ENCODE results near the gene LIME1.
"Not testable (repeated sequence)": the region's sequence is repeated elsewhere in the genome, so short reads cannot be mapped to it uniquely, and the experiment has no call there.

Gene LIME1

DNA sequence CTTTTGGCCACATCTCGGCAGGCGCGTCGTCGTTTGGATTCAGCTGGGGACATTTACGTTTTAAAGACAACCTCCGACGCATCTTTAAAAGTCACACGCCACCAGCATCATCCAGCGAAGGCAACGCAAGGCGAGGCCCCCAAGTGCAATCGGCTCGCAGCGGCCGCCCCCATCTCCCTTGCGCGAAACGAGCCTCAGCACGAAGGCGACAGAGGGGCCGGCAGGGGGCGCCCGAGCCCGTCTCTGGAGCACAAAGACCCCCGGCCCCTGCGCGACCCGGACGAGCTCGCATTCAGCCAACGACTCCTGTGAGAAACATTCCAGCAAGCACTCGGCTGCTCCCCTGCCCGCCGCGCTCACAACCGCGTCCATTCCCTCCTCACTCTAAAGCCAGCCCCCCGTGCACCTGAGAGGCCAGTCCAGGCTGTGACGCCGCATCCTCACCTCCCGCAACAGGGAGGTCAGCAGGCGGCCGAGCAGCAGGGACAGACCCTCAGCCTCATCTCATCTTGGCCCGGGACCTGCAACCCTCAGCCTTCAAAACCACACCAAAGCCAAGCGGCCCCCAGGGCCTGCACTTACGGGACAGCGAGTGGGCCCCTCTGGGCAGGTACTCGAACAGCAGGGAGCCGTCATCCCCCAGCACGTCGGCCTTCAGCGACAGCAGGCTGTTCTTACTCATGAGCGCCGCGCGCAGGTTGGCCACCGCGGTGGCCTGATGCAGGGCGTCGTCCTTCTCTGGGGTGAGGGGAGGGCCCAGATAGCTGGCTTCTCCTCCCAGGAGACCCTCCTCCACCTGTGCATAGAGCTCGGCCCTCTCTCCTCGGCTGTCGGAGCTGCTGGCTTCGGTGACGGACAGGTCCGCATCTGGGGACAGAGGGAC, 38.9 kb downstream of the LIME1 start:
- DNase-seq = no peak

DNA sequence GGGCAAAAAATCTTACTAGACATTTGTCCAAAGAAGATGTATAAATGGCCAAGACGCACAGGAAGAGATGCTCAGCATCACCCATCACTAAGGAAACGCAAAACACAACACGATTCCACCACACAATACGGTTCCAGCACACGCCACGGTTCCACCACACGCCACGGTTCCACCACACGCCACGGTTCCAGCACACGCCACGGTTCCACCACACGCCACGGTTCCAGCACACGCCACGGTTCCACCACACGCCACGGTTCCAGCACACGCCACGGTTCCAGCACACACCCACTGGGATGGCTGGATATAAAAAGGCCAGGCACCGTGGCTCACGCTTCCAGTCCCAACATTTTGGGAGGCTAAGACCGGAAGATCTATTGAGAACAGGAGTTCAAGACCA, 40.4 kb downstream of the LIME1 start:
- not testable (repeated sequence) for DNase-seq

GRCh38 chr20:63777614-63778013, 41.1 kb downstream of the LIME1 start:
- no peak for DNase-seq

DNA sequence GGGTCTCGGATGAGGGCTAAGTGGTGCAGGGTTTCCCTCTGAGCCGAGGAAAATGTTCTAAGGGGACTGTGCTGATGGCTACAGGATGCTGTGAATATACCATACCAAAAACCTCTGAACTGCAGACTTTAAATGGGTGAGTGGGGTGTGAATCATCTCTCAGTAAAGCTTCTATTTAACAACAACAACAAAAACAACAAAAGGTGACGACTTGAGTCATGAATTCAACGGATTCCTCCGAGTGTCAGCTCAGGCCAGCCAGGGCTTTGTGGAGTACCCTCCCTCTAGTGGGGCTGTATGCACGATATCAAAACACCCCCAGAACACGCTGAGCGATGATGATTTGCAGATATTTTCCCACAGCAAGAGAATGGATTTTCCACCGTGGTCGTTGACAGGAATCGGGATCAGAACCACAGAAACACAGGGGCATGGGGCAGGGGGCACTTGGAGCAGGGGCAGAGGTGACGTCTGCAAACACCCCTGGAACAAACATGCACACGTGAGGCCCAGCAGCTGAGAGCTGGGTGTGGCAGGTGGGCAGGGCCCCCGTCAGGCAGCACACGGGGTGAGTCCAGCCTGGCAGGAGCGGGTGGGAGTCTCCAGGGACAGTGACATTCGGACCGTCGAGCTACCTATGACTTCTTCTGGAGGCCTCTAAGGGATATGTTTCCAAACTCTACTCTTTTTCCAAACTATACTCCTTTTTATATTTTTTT, 41.7 kb downstream of the LIME1 start:
- DNase-seq = no peak

DNA sequence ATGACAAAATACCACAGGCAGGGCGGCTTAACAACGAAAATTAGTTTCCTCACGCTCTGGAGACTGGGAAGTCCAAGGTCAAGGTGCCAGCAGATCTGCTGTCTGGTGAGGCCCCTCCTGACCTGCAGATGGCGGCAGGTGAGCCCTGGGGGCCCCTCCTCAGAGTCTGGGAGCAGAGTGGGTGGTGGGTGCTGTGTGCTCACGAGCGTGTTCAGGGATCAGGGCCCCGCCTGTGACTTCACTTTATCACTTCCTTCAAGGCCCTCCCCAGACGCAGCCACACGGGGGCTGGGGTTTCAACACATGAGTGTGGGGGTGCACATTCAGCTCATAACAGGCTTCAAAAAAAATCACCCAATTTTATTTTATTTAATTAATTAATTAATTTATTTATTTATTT, 42.4 kb downstream of the LIME1 start:
- DNase-seq = no peak

DNA sequence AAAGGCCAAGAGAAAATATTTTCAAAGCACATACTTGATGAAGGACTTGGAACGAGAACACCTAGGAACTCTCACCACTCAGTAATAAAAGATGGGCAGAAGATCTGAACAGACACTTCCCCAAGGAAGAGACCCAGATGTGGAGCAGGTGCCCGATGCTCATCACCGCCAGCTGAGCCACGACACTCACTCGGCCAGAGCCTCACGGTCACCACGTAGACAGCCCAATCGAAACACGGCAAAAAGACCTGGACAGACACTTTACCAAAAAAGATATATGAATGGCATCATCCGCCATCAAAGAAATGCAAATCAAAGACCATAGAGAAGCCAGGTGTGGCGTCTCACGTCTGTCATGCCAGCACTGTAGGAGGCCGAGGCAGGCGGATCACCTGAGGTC, 44.7 kb downstream of the LIME1 start:
- no peak for DNase-seq

DNA sequence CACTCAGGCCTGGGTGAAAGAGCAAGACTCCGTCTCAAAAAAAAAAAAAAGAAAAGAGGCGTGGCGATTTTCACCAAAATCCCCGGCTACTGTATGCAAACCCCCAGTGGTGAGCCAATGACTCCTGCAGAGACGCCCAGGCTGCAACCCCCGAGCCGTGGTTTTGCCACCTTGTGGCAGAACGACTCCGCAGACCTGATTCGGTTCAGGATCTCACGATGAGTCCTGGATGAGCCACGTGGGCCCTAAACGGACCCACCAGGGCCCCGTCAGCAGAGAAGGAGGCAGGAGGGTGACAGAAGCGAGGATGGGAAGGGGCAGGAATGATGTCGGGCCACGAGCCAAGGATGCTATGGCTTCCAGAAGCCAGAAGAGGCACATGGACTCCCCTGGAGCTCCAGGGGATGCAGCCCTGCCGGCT, 45.6 kb downstream of the LIME1 start:
- peak; percentile 25 to 88 (median 68) for DNase-seq

DNA sequence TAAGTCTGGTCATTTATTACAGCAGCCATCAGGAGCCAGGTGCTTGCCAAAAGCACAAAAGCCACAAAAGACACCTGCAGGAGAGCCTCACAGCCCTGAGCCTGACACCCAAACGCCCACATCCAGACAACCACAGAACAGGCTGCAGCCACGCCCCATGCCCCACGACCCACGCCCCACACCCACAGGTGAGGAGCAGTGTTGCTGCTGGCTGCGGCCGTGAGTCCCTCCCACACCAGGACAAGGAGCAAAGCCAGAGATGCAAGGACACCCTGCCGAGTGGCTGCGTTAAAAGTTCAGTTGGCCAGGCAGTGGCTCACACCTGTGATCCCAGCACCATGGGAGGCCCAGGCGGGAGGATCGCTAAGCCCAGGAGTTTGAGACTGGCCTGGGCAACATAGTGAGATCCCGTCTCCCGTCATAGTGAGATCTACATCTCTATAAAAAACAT, 46.1 kb downstream of the LIME1 start:
- DNase-seq = no peak

DNA sequence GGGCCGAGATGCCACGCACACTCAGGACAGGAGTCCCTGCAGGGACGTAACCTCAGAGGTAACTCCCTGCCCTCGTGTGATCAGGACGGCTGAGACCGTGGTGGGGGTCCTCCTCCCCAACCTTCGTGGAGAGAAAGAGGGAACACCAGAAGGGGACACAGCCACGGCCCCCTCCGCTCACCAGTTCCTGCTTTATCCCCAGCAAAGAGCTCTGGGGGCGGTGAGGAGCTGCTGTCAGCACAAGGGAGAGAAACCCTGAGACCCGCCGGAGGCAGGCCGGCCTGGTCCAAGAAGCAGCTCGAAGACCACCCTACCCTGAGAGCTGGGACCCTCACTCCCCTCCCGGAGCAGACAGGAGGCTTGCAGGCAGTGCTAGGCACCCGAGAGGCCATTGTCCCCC, 47.5 kb downstream of the LIME1 start:
- DNase-seq = no peak

DNA sequence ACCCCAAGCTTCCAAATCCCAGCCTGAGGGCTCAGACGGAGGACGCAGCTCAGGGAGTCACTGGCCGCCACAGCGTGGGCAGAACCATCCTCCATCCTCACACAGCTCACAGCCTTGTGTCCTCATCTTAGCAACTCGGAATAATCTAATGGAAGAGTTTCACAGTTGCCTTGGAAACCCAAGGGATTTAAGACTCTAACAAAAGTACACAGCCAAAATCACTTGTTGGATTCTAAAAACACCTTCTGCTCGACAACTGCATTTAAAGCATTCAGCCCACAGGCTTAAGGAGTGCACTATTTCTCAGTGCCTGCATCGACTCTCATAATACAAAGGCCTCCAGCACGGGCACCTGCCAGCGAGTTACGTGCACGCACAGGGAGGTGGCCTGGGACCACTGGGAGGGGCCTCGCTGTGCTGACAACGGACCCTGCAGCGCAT, 49.2 kb downstream of the LIME1 start:
- DNase-seq = no peak

GRCh38 chr20:63787302-63787701, 50.8 kb downstream of the LIME1 start:
- DNase-seq = no peak

DNA sequence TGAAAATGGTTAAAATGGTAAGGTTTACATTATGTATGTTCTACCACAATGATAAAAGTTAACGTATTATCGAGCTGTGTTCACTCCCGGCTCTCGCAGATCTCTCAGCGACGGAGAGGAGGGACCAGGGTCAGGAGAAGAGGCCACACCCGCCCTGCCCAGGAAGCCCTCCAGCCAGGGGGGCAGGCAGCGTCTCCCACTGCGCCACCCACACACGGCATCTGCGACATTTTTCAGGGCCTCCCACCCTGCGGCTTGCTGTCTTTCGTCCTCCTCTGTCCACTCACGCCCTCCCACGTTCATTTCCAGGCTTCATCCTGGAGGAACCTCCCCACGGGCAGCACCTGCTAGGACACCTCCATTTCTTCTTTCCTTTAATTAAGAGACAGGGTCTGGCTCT, 51.3 kb downstream of the LIME1 start:
- DNase-seq = no peak
